ENCODE results near the gene MIEF2.

- TF ChIP-seq CTCF (conservative IDR thresholded peaks at IDR 0.05) (no peak), EZH2 (IDR thresholded peaks at IDR 0.05; ENCODE audit: low read depth) (no peak)
Measured at GRCh38 chr17:18224053-18224386, 36.4 kb upstream of the MIEF2 start.
